ENCODE measurements around the gene TNFRSF8. TPM values are rescaled to one million over a fixed set of nuclear protein-coding genes. Genes with fewer than 3 reads are reported as not detected.

TNFRSF8 gene
- total RNA-seq, 1 experiment from 2014 or later, result not detected

GRCh38 chr1:12164210-12164609 lies 101.1 kb downstream of the TNFRSF8 start:
- Histone ChIP-seq H3K4me1 (ENCODE audit: insufficient read depth, low read length, poor library complexity, severe bottlenecking) (no peaks in the 10 kb centered on the region), H3K36me3 (ENCODE audit: insufficient read depth, low read length, poor library complexity, severe bottlenecking) (no peaks in the 10 kb centered on the region), H3K9me3 (ENCODE audit: low read depth, low read length, poor library complexity, severe bottlenecking) (no peaks in the 10 kb centered on the region), H3K27ac (ENCODE audit: low read depth, low read length, poor library complexity, severe bottlenecking) (no peak overlapping the region), H3K27me3 (replicated peaks; ENCODE audit: insufficient read depth, low read depth, low read length, poor library complexity) (peaks cover 35% of the 10 kb centered on the region), H3K4me3 (ENCODE audit: low read depth, low read length, poor library complexity, severe bottlenecking) (no peak overlapping the region)
- ChIA-PET CTCF (no interaction called here), POLR2A (ENCODE audit: low non-redundant PET) (no interaction called here)
- intact Hi-C loops (cut with micrococcal nuclease; ENCODE audit: unreplicated experiment), result no loop called here
- BruUV-seq (replicated peaks), result no TSS peak
- DNase-seq (ENCODE audit: low spot score), result no peak
- TF ChIP-seq EZH2 (IDR thresholded peaks at IDR 0.05; ENCODE audit: borderline replicate concordance, low read depth, low read length, poor library complexity, severe bottlenecking), result no peak
- no peak for TF ChIP-seq CTCF (conservative IDR thresholded peaks at IDR 0.05; ENCODE audit: low read depth, low read length)

GRCh38 chr1:12165342-12165741 lies 102.2 kb downstream of the TNFRSF8 start:
- Histone ChIP-seq H3K4me3 (ENCODE audit: low read depth, low read length, poor library complexity, severe bottlenecking) (no peak overlapping the region), H3K36me3 (ENCODE audit: insufficient read depth, low read length, poor library complexity, severe bottlenecking) (no peaks in the 10 kb centered on the region), H3K9me3 (ENCODE audit: low read depth, low read length, poor library complexity, severe bottlenecking) (no peaks in the 10 kb centered on the region), H3K27me3 (replicated peaks; ENCODE audit: insufficient read depth, low read depth, low read length, poor library complexity) (peaks cover 35% of the 10 kb centered on the region), H3K27ac (ENCODE audit: low read depth, low read length, poor library complexity, severe bottlenecking) (no peak overlapping the region), H3K4me1 (ENCODE audit: insufficient read depth, low read length, poor library complexity, severe bottlenecking) (no peaks in the 10 kb centered on the region)
- CTCF ChIA-PET, result no interaction called here
- TF ChIP-seq CTCF (conservative IDR thresholded peaks at IDR 0.05; ENCODE audit: low read depth, low read length), result no peak
- TF ChIP-seq EZH2 (IDR thresholded peaks at IDR 0.05; ENCODE audit: borderline replicate concordance, low read depth, low read length, poor library complexity, severe bottlenecking), result no peak
- BruUV-seq (replicated peaks), result no TSS peak
- no peak for DNase-seq (ENCODE audit: low spot score)
- intact Hi-C loops (cut with micrococcal nuclease; ENCODE audit: unreplicated experiment), result no loop called here
- POLR2A ChIA-PET (ENCODE audit: low non-redundant PET), result interaction anchor here (0.6 kb wide), 1 partner anchor 211 kb away, joined by 3 read pairs; no protein-coding TSS in a partner anchor

- Histone ChIP-seq H3K27me3 (replicated peaks; ENCODE audit: insufficient read depth, low read depth, low read length, poor library complexity) (peaks cover 35% of the 10 kb centered on the region), H3K27ac (ENCODE audit: low read depth, low read length, poor library complexity, severe bottlenecking) (no peak within 1 kb of the TSS), H3K36me3 (ENCODE audit: insufficient read depth, low read length, poor library complexity, severe bottlenecking) (no peaks in the 10 kb centered on the region), H3K4me3 (ENCODE audit: low read depth, low read length, poor library complexity, severe bottlenecking) (peak within 1 kb of the TSS; percentile 45), H3K9me3 (ENCODE audit: low read depth, low read length, poor library complexity, severe bottlenecking) (no peaks in the 10 kb centered on the region), H3K4me1 (ENCODE audit: insufficient read depth, low read length, poor library complexity, severe bottlenecking) (no peaks in the 10 kb centered on the region)
- no peak for DNase-seq (ENCODE audit: low spot score)
- ChIA-PET POLR2A (ENCODE audit: low non-redundant PET) (no interaction called here), CTCF (no interaction called here)
- intact Hi-C loops (cut with micrococcal nuclease; ENCODE audit: unreplicated experiment), result no loop called here
- TF ChIP-seq EZH2 (IDR thresholded peaks at IDR 0.05; ENCODE audit: borderline replicate concordance, low read depth, low read length, poor library complexity, severe bottlenecking), result peak; percentile 40
- TF ChIP-seq CTCF (conservative IDR thresholded peaks at IDR 0.05; ENCODE audit: low read depth, low read length), result no peak
- BruUV-seq (replicated peaks), result no TSS peak
These were observed 103.9 kb downstream of the TNFRSF8 start, which contains the start of gene TNFRSF1B for GRCh38 chr1:12166834-12167492. Gene TNFRSF1B (plus strand): TSS chr1:12166991. CDS start chr1:12167092, 101 bp downstream.
